ENCODE results near the gene SH3PXD2B.

DNA sequence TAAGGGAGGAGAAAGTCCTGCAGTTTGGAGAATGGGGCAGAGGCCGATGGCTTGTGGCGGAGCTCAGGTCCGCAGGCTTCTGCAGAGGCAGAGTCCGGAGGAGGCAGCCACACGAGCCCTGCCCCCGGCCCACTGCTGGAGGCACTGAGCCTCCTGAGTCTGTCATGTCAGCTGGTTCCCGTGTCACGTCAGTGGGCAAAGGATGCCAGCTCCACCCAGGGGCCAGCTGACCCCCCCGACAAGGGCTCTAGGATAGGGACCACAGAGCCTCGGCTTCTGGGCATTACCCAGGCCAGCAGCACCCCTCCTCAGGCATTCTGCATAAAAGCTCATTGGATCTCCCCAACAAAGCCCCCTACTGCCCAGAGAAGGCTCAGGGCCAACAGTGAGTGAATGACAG lies 8.5 kb downstream of the SH3PXD2B start:
- TF ChIP-seq CTCF (IDR thresholded peaks at IDR 0.05; ENCODE audit: borderline replicate concordance, extremely low read depth, low read length, poor library complexity, severe bottlenecking) = no peak
- no peak for TF ChIP-seq EZH2 (IDR thresholded peaks at IDR 0.05; ENCODE audit: borderline replicate concordance, low read depth, low read length, severe bottlenecking)

All from DND-41 (cell line).